Endometrial microvascular endothelial cells (primary cell): Measurements from ENCODE around the gene ARHGAP24. TPM values are rescaled to one million over a fixed set of nuclear protein-coding genes. Genes with fewer than 3 reads are reported as not detected.
"Not testable (repeated sequence)": the region's sequence is repeated elsewhere in the genome, so short reads cannot be mapped to it uniquely, and the experiment has no call there.

Experiments
- in situ Hi-C: cut with HindIII; loops from 2 replicates; pipeline ENCODE4 v1.10.0; 2017; ENCODE audit warnings: low sequenced_read_pairs, low pct_unique_long_range_greater_than_20kb; ENCODE audit errors: inconsistent ontology term
- total RNA-seq: library from RNA; depleted of rRNA; stranded (reverse); fragments of >200 nt; gene quantifications from one replicate; pipeline ENCODE4 v1.2.3, GENCODE V29; 2015; ENCODE audit errors: inconsistent ontology term

ARHGAP24 gene
- total RNA-seq, 1 donor from 2014 or later: 93.0 TPM

GRCh38 chr4:85611661-85612060, 136.7 kb downstream of the ARHGAP24 start:
- in situ Hi-C loops: no loop called here

DNA sequence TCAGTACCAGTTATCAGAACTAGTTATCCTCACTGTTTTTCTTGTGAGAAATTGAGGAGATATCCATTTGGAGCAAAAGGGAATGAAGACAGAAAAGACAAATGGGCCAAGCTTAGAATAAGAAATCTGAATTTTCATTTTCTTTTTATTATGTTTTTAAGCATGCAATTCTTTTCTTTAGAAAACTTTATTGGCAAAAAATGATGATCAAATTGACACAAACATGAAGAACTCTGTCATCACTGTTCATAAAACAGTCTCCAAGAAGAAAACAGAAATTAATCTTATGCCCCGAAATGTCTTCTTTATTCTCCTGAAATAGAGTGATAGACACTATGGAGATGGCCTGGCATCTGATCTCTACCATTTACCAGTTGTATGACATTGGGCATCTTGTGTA, 139.0 kb downstream of the ARHGAP24 start:
- in situ Hi-C loops: no loop called here

DNA sequence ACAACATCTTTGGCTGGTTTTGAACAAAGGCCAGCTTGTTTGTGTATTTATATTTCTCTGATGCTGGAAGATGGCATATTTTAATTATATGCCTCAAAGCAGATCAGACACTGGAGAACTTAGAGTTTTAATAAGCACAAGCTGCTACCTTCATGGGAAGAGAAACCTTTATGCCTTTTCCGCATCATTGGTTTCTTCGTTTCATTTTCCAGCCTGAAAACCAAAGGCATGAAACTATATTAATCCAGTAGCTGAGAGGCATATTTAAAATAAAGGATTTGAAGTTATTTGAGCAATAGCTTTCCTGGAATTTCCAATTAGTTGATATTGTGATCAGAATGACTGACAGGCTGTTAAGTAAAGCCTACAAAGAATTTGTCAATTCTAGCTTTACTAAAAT, 141.0 kb downstream of the ARHGAP24 start:
- in situ Hi-C loops: no loop called here

DNA sequence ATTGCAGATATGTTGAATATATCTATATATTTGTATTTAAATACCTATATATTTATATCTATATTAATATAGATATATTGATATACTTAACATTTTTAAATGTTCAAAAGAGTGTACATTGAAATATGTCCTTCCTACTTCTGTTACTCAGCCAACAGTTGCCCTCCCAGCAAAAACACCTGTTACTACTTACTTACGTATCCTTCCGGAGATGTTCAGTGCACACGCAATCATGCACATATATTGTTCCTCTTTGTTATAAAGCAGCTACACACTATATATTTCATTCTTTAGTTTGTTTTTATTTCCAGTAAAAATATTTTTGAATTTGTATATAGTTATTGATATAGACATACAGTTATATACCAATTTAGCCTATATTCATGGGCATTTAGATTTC, 142.3 kb downstream of the ARHGAP24 start:
- in situ Hi-C loops: no loop called here

DNA sequence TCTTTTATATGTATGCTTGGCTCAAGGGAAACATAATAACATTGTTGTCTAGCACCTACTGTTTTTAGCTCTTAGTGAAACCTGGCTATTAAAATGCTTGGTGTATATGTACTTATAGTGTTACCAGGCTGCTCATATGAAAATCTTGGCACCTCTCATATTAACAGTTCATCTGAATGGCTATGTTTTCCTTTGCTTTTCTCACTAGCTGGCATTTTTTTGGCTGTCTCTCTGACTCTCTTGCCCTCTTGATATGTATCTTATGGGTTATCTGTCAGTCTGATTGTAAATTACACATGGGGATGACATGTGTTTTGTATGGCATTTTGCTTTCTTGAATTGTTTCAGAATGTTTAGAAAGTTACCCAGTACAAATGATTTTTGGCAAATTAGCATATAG, 158.0 kb downstream of the ARHGAP24 start:
- in situ Hi-C loops: no loop called here

DNA sequence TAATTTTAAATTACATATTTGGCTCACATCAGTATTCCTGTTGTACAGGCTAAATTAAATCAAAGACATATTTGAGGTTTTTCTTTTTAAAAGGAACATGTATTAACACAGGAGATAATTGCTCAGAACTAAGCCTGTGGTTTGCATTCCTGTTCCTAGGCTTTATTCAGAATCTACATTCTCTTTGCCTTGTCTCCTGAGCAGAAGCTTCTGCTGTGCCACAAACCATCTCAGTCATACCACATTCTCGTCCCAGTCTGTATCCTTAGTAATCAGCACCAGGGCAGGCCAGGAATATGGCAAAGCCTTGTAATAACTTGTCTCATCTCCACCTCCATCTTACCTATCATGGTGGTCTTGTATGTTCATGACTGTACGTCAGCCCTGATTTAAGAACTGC, 162.8 kb downstream of the ARHGAP24 start:
- in situ Hi-C loops: no loop called here

GRCh38 chr4:85639946-85640345, 165.0 kb downstream of the ARHGAP24 start:
- in situ Hi-C loops: no loop called here

DNA sequence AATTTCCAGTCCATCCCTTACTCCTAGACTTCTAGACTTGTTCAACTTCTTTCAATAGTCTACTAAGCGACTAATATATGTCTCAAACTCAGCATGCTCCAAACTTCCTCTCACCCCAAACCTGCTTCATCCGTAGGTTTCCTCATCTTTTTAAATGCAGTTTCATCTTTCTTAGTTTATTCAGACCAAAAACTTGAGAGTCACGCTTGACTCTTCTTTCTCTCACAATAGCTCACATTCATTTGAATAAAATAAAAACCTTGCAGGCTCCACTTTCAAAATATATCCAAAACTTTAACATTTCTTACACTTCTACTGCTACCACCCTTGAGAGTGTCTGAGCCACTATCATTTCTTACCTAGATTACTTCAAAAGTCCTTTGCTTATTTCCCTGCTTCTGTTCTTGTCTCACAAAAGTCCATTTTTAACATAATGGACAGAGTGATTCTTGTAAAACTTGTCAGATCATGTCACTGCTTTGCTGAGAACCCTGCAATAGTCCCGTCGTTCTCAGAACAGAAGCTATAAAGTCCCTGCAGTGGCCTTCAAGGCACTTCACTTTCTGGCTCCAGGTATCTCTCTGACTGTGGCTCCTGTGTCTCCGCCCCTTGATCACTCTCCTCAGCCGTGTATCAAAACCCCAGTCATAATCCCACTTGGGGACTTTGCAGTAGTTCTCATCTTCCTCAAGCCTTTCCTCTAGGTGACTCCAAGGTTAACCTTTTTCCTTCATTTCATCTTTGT, 167.6 kb downstream of the ARHGAP24 start:
- in situ Hi-C loops: no loop called here

DNA sequence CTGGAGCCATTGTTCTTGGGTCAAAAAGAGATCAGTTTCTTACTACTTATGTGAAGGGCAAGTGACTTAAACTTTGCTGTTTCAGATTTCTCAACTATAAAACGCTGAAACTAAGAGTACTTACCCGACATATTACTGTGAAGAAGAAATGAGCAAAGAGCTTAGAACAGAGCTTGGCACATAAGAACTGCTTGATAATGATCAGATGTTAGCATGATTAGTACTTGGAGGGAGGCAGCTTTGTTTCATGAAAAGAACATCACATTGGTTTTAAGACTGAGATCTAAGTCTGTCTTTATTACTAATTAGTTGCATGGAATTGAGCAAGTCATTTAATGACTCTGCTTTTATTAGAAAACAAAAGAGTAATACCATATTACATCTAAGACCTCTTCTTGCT, 169.1 kb downstream of the ARHGAP24 start:
- in situ Hi-C loops: no loop called here

- in situ Hi-C loops: no loop called here
These were observed 176.0 kb downstream of the ARHGAP24 start for GRCh38 chr4:85650908-85651307.

GRCh38 chr4:85656759-85657505, 182.0 kb downstream of the ARHGAP24 start:
- in situ Hi-C loops: no loop called here

DNA sequence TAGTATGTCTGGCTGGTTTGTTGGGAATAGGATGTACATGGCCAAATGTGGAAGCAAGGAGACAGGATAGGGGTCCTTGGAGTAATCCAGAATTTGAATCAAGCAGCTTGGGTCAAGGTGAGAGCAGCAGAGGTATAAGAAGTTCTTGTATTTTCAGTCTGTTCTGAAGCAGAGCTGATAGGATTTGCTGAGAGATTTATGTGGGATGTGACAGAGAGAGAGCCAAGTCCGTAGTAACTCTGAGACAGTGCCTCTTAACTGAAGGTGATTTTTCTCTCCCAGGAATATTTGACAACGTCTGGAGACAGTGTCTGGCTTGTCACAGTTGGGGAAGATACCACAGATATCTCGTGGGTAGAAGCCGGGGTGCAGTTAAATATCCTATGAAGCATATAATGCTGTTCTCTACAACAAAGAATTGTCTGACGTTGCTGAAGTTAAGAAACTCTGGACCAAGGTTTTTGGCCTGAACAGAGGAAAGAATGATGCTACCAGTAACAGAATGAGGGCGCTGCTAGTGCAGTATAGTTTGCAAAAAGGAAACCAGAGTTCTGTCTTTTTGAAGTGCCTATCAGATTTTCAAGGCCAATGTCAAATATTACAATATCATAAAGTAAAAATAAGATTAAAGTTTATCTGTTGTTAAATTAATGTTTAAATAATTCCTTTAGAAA, 184.0 kb downstream of the ARHGAP24 start:
- in situ Hi-C loops: no loop called here

DNA sequence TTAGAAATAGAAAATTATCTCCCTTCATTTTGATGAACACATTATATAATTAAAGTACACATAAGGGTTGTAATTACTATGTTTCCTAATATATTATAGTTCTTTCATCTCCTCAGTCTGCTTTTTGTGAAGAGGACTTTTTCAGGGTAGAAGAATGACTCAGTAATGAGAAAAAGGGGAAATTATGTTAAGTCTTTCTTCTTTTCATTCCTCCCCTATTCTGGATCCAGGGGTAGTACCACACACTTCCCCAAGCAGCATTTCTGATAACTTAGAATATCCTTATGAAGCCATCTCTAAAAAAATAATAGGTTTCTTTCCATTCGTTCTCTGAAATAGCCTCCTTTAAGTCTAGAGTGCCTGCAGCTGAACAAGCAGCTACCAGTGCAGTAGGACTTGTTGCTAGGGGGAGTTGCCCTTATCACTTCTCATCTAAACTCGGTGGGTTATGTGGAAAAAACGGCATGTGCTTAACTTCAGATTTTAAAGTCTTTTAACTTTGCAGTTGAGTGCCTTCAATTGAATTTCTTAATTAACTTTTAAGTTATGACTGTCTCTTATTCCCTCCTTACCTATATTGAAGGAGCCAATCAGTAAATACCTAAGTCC, 184.8 kb downstream of the ARHGAP24 start:
- in situ Hi-C loops: no loop called here

GRCh38 chr4:85666625-85667024, 191.7 kb downstream of the ARHGAP24 start:
- in situ Hi-C loops: not testable (repeated sequence)

- in situ Hi-C loops: no loop called here
These were observed 194.3 kb downstream of the ARHGAP24 start for GRCh38 chr4:85669204-85669603.

DNA sequence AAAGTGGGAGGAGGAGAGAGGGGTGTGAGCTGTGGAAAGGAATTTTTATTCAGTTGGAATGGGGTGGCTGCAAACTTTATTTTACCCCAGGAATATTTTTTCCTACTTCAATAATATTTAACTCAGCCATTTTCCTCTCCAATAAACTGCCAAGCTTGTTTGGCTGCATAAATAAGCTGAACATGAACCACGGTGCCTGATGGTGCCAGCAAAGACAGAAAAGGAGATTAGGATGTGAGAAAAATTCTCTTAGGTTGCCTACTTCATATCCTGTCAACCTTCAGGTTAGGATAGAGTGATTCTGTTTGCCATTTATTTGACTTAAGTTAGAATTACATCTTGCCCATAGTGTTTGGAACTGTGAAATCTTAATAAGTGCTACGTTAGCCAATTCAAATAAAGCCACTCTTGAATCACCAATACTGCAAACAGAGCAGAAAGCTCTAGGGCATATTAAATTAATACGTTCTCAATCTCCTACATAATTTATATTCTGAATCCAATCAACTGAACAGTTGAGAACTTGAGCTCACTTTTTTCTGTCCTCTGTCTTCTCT, 195.1 kb downstream of the ARHGAP24 start:
- in situ Hi-C loops: no loop called here

DNA sequence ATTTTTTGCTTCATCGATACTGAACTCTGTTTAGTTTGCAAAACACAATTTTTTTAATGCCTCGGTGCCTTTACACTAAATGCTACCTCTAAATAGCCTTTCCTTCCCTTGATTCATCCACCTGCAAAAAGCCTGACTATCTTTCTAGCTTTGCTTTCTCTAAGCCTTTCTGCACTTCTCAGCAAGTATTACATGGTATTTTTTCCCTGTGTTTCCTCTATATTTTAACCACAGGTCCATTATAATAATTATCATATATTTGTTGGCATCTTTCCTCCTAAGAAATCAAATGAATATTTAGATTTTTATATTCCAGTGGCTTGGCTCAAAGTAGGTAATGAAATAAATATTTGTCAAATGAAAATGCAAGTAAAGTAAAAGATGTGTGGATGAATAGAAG, 196.2 kb downstream of the ARHGAP24 start:
- in situ Hi-C loops: no loop called here

GRCh38 chr4:85672116-85672515, 197.2 kb downstream of the ARHGAP24 start:
- in situ Hi-C loops: no loop called here

GRCh38 chr4:85672959-85673358, 198.0 kb downstream of the ARHGAP24 start:
- in situ Hi-C loops: no loop called here
